ENCODE results near the gene ZBTB5. TPM values are rescaled to one million over a fixed set of nuclear protein-coding genes. Genes with fewer than 3 reads are reported as not detected.

The ZBTB5 gene
- total and polyA plus RNA-seq, 2 of the 8 experiments (the other 6 are each of a cell fraction or from before 2014, with no cell fraction given), result 13.3 to 14.5 TPM

DNA sequence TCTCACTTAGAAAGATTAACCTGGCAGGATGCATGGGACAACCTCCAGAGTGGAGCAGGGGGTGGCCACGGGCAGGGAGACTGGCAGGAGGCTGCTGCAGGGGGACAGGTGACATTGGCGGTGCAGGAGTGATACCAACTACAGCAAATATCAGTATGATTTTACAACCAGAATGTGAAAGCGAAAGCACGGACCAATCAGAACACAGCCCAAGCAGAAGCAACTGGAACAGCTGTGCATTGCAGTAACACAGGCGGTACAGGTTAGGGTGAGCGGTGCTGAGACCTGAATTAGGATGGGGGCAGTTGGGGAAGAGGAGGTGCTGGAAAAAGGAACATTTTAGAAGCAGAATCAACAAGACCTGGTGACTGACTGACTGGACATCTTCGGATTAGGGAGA, 49.7 kb upstream of the ZBTB5 start:
- Histone ChIP-seq H2BK15ac (ENCODE audit: low read length) (no peak overlapping the region), H3K23me2 (ENCODE audit: low read depth, low read length) (no peaks in the 10 kb centered on the region), H4K5ac (ENCODE audit: insufficient read length, low read depth, low read length) (no peak overlapping the region), H3K56ac (replicated peaks; ENCODE audit: insufficient read length, low read depth, low read length) (no peak overlapping the region), H3K23ac (ENCODE audit: insufficient read length) (no peak overlapping the region), H3K36me3 (ENCODE audit: control insufficient read depth in 2 of 4, insufficient read depth in 4 of 4, low read length in 3 of 4) (peaks cover 0 to 9% (median 1%) of the 10 kb centered on the region in 4 experiments; a peak in 3 of 8 replicates), H3K4ac (replicated peaks; ENCODE audit: insufficient read length, low read depth, low read length) (no peak overlapping the region), H3K27ac (ENCODE audit: low read depth, low read length) (no peak overlapping the region), H2BK12ac (ENCODE audit: low read depth, low read length) (no peak overlapping the region), H3K9me3 (ENCODE audit: insufficient read depth in 2 of 2, low read depth in 1 of 2, low read length in 1 of 2) (no peaks in the 10 kb centered on the region), H2AK5ac (ENCODE audit: low read depth, low read length) (no peak overlapping the region), H2AFZ (ENCODE audit: low read length) (no peak overlapping the region), H4K8ac (ENCODE audit: extremely low read depth, insufficient read depth, low read length) (no peak overlapping the region), H3K4me1 (replicated peaks in 1 of 4; ENCODE audit: control insufficient read depth in 3 of 4, insufficient read depth in 4 of 4, low read length in 3 of 4) (no peaks in the 10 kb centered on the region; a peak in 2 of 7 replicates), H3K4me3 (ENCODE audit: extremely low read depth in 1 of 4, insufficient read depth in 2 of 4, low read depth in 3 of 4, low read length in 4 of 4) (no peak overlapping the region), H4K20me1 (replicated peaks in 1 of 2; ENCODE audit: control insufficient read depth in 1 of 2, insufficient read depth in 2 of 2, low read length in 2 of 2) (peaks cover 2 to 4% of the 10 kb centered on the region in 2 experiments), H3K4me2 (ENCODE audit: insufficient read depth in 1 of 2, low read depth in 2 of 2, low read length in 2 of 2) (no peak overlapping the region), H2BK120ac (replicated peaks; ENCODE audit: low read depth, low read length) (no peak overlapping the region), H3K14ac (ENCODE audit: insufficient read length) (no peak overlapping the region), H2BK20ac (ENCODE audit: low read length) (no peak overlapping the region), H3K9ac (replicated peaks in 1 of 4; ENCODE audit: extremely low read depth in 1 of 4, low read depth in 3 of 4, low read length in 3 of 4) (no peak overlapping the region), H3K79me1 (ENCODE audit: low read depth, low read length) (no peaks in the 10 kb centered on the region), H3K18ac (ENCODE audit: extremely low read depth, low read length) (no peak overlapping the region), H3K79me2 (ENCODE audit: control insufficient read depth in 1 of 2, insufficient read depth in 2 of 2, low read length in 2 of 2) (no peaks in the 10 kb centered on the region), H3K27me3 (replicated peaks in 1 of 4; ENCODE audit: control insufficient read depth in 3 of 4, extremely low read depth in 1 of 4, insufficient read depth in 3 of 4, low read length in 3 of 4) (no peaks in the 10 kb centered on the region), H4K91ac (replicated peaks; ENCODE audit: insufficient read length, low read length) (no peak overlapping the region), H2BK5ac (ENCODE audit: low read depth, low read length) (no peak overlapping the region)
- DNase-seq (ENCODE audit: low read depth in 1 of 2, low spot score in 2 of 2), result no peak
- ChIA-PET POLR2A (ENCODE audit: partially characterized antibody) (interaction anchor here (1.6 kb wide), 1 partner anchor 10 kb away, joined by 4 read pairs; no protein-coding TSS in a partner anchor), CTCF (ENCODE audit: partially characterized antibody) (interaction anchor here (0.7 to 0.9 kb wide), 2 partner anchors 23 to 64 kb away, joined by 3 to 4 read pairs; no protein-coding TSS in a partner anchor)
- TF ChIP-seq FOSL1 (IDR thresholded peaks at IDR 0.05; ENCODE audit: insufficient read depth, low read depth, low read length) (no peak), KDM4A (IDR thresholded peaks at IDR 0.05; ENCODE audit: low read depth, low read length, severe bottlenecking) (no peak), ZNF274 (IDR thresholded peaks at IDR 0.05; ENCODE audit: borderline replicate concordance, extremely low read depth, low read length) (no peak), NANOG (IDR thresholded peaks at IDR 0.05; ENCODE audit: insufficient read depth, low read depth, low read length, poor library complexity, severe bottlenecking) (no peak), TAF7 (optimal IDR thresholded peaks at IDR 0.05; ENCODE audit: borderline replicate concordance, low read depth, low read length) (no peak), HDAC6 (IDR thresholded peaks at IDR 0.05; ENCODE audit: low read depth, low read length) (no peak)
- FAIRE-seq, result no peak
- 94% methylated on average over 7 of the region's 7 CpGs; no CpG with 5 or more reads in 1 of the 2 experiments for WGBS, 2 experiments (ENCODE audit: extremely low coverage in 1 of 2, insufficient coverage in 1 of 2, insufficient read length in 1 of 2, insufficient replicate concordance in 2 of 2, low coverage in 1 of 2, low lambda C conversion rate in 2 of 2, missing lambda C conversion rate in 1 of 2)

All from H1 (cell line).